Kidney epithelial cell (primary cell): ENCODE measurements around the gene CLRN3. TPM values are rescaled to one million over a fixed set of nuclear protein-coding genes. Genes with fewer than 3 reads are reported as not detected.

Experiments
- DNase-seq: peaks from one replicate; pipeline ENCODE4 v3.0.0-alpha.2; 2010; ENCODE audit warnings: low read depth
- H3K27me3 ChIP-seq: 2 replicates; pipeline ENCODE4 v1.6.0; 2011; ENCODE audit warnings: low read length; ENCODE audit not compliant: control insufficient read depth, insufficient read depth
- H3K36me3 ChIP-seq: 2 replicates; pipeline ENCODE4 v1.5.1; 2011; ENCODE audit warnings: low read length; ENCODE audit not compliant: control insufficient read depth, insufficient read depth
- H3K4me3 ChIP-seq: 2 replicates; pipeline ENCODE4 v1.5.1; 2011; ENCODE audit warnings: low read depth, mild to moderate bottlenecking, control low read depth, low read length
- total RNA-seq: library from RNA; depleted of rRNA; stranded (reverse); fragments of >200 nt; gene quantifications from 2 replicates; pipeline ENCODE4 v1.2.3, GENCODE V29; 2015
- TF ChIP-seq, protein P1 (sequence below): IDR thresholded peaks from 2 replicates; pipeline ENCODE4 v1.5.1; 2011; ENCODE audit warnings: mild to moderate bottlenecking, moderate library complexity, low read length, control low read depth, inconsistent platforms; ENCODE audit not compliant: insufficient read depth, poor library complexity, severe bottlenecking

The CLRN3 gene
- total RNA-seq, 1 donor from 2014 or later, result not detected

DNA sequence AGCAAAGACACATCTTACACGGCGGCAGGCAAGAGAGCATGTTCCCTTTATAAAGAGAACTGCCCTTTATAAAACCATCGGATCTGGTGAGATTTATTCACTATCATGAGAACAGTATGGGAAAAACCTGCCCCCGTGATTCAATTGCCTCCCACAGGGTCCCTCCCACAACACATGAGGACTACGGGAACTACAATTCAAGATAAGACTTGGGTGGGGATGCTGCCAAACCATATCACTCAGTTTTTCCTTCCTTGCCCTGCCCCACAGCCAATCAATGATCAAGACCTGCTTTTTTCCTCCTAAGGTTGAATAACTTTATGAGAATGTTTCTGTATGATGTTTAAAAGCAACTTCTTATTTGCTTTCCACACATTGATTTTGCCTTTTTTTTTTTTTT is 11.0 kb upstream of the CLRN3 start:
- no peaks in the 10 kb centered on the region for H3K36me3 ChIP-seq
- H3K27me3 ChIP-seq, result no peaks in the 10 kb centered on the region
- no peak overlapping the region for H3K4me3 ChIP-seq
- TF ChIP-seq, protein P1, sequence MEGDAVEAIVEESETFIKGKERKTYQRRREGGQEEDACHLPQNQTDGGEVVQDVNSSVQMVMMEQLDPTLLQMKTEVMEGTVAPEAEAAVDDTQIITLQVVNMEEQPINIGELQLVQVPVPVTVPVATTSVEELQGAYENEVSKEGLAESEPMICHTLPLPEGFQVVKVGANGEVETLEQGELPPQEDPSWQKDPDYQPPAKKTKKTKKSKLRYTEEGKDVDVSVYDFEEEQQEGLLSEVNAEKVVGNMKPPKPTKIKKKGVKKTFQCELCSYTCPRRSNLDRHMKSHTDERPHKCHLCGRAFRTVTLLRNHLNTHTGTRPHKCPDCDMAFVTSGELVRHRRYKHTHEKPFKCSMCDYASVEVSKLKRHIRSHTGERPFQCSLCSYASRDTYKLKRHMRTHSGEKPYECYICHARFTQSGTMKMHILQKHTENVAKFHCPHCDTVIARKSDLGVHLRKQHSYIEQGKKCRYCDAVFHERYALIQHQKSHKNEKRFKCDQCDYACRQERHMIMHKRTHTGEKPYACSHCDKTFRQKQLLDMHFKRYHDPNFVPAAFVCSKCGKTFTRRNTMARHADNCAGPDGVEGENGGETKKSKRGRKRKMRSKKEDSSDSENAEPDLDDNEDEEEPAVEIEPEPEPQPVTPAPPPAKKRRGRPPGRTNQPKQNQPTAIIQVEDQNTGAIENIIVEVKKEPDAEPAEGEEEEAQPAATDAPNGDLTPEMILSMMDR, result no peak
- DNase-seq, result no peak

DNA sequence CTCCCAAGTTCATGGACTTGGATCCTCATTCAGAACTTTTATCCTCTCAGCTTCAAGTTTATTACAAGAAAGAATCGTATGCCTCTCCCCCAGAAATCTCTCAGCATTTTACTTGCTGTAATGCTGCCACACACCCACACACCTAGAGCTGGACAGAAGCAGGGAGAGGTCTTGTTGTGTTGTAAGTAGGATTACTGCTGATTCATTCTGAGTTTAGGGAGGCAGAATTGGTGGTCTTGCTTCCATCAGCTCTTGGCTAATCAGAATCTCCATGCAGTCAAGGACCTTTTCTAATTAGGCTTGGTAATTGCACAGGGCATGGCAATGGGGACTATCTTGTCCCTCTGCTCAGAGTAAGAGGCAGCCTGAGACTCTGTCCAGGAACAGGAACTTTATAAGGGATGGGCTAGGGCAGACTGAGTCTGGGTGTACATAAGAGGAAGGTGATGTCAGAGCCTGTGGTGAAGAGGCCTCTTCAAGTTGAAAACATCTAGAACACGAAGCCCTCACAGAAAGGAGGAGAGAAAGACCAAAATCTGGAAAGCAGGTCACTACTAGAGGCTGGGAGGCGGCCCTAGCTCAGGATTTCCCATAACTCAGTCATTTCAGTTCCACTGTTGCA is 7.1 kb upstream of the CLRN3 start:
- no peak for DNase-seq
- Histone ChIP-seq H3K4me3 (no peak overlapping the region), H3K27me3 (no peaks in the 10 kb centered on the region), H3K36me3 (no peaks in the 10 kb centered on the region)
- TF ChIP-seq, protein P1, result no peak

DNA sequence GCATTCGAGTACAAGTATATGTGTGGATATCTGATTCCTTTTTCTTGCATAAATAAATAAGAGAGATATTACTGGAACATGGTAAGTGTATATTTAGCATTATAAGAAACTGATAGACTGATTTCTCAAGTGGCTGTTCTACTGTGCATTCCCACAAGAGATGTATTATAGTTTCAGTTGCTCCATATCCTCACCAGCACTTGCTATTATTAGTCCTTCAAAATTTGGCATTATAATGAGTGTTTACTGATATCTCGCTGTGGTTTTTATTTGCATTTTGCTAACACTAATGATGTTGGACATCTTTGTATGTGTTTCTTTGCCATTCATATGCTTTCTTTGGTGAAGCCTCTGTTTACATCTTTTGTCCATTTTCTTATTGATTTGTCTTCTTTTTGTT is 4.4 kb upstream of the CLRN3 start:
- TF ChIP-seq, protein P1, result no peak
- H3K27me3 ChIP-seq, result no peaks in the 10 kb centered on the region
- H3K36me3 ChIP-seq, result no peaks in the 10 kb centered on the region
- no peak for DNase-seq
- no peak overlapping the region for H3K4me3 ChIP-seq

DNA sequence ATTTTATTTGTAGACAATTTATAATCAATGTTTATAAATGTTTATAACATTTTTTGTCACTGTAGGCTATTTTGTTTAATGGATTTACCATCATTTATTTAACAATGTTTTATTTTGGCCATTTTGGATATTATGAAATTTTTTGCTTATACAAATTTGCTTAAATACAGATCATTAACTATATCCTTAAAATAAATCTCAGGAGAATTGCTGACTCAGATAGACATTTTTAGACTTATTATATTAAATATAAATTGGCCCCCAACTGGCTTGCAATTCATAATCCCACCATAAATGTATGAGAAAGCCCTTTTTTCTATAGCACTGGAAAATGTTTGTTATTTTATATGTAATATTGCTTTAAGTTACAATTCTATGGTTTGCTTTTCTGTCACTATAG is 3.8 kb upstream of the CLRN3 start:
- TF ChIP-seq, protein P1, result no peak
- DNase-seq, result no peak
- no peaks in the 10 kb centered on the region for H3K27me3 ChIP-seq
- H3K4me3 ChIP-seq, result no peak overlapping the region
- no peaks in the 10 kb centered on the region for H3K36me3 ChIP-seq

DNA sequence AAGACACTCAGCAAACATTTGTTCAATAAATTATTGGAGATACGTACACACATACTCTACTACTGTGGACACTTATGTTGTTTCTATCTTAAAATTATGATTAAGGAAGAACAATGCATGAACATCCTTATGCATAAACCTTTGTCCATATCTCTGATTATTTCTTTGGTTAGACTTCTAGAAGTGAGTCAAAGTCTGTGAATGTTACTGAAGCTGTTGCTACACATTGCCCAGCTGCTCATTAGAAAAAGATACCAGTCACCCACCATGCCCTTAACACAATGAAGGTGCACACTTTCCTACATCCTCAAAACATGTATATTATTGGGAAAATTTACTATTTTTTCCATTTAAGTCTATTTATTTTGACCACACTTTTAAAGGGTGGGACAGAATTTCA is 1.4 kb upstream of the CLRN3 start:
- no peaks in the 10 kb centered on the region for H3K36me3 ChIP-seq
- DNase-seq, result no peak
- TF ChIP-seq, protein P1, result no peak

DNA sequence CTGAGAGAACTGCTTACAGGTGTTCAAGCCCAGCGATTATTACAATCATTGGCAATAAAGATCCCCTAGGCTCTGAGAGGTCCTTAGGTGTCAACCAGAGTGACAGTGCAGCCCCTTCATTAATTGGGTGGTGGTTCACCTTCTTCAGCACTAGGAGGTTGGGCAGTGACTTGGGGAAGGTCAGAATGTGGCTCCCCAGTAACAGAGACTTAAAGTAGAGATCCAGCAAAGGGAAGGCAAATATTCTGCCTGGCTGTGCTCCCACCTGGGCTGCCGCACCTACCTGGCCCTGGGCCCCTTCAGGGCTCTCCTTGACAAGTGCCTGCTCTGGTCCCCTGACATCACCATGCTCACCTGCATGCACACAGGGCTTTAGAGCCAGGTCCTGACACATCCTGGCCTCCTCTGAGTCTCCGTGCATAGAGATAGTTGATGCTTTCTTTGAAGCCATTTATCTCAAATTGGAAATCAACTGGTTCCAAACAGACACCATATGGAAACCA is 1.9 kb downstream of the CLRN3 start:
- Histone ChIP-seq H3K27me3 (no peaks in the 10 kb centered on the region), H3K4me3 (no peak overlapping the region), H3K36me3 (no peaks in the 10 kb centered on the region)
- no peak for DNase-seq
- TF ChIP-seq, protein P1, result no peak

More for the DNA sequence above, 1.4 kb upstream of the CLRN3 start:
- H3K27me3 ChIP-seq, result no peaks in the 10 kb centered on the region
- no peak overlapping the region for H3K4me3 ChIP-seq
